Mammary epithelial cell (primary cell): ENCODE results near the gene AMPD3.

Experiments
- CTCF ChIP-seq, 2 donors: IDR thresholded peaks in 1 of 2; conservative IDR thresholded peaks in 1 of 2; 2 replicates each; pipeline ENCODE4 v1.5.1; 2011 to 2012; ENCODE audit warnings: inconsistent platforms in 2 of 2, low read length in 2 of 2, mild to moderate bottlenecking in 2 of 2, control low read depth in 1 of 2, low read depth in 1 of 2; ENCODE audit not compliant: insufficient read depth in 1 of 2; ENCODE audit errors: extremely low read depth in 1 of 2
- EZH2 ChIP-seq: IDR thresholded peaks from 2 replicates; pipeline ENCODE4 v1.6.1; 2012; ENCODE audit warnings: low read length, inconsistent platforms, borderline replicate concordance

GRCh38 chr11:10514709-10515108, 59.6 kb downstream of the AMPD3 start:
- no peak for TF ChIP-seq EZH2
- TF ChIP-seq CTCF (conservative IDR thresholded peaks at IDR 0.05 in 1 of 2, IDR thresholded peaks at IDR 0.05 in 1 of 2; ENCODE audit: extremely low read depth in 1 of 2, insufficient read depth in 1 of 2, low read depth in 1 of 2, low read length in 2 of 2): no peak
